ENCODE measurements around the gene EID3.
"Not testable (repeated sequence)": the region's sequence is repeated elsewhere in the genome, so short reads cannot be mapped to it uniquely, and the experiment has no call there.

Gene EID3

GRCh38 chr12:104313568-104314241 lies 10.2 kb downstream of the EID3 start:
- Histone ChIP-seq H3K36me3 (ENCODE audit: control insufficient read depth in 2 of 2, insufficient read depth in 2 of 2, low read length in 2 of 2) (peaks cover 30 to 33% of the 10 kb centered on the region in 2 donors), H3K9me3 (ENCODE audit: control insufficient read depth in 2 of 2, low read length in 2 of 2) (no peaks in the 10 kb centered on the region), H3K27ac (ENCODE audit: low read length) (no peak overlapping the region), H3K4me3 (ENCODE audit: low read length in 2 of 2) (no peak overlapping the region), H3K9ac (ENCODE audit: low read length in 2 of 2) (no peak overlapping the region), H3K4me1 (ENCODE audit: control insufficient read depth, insufficient read depth, low read length) (no peaks in the 10 kb centered on the region), H3K27me3 (ENCODE audit: control insufficient read depth in 1 of 2, insufficient read depth in 2 of 2, low read length in 2 of 2) (no peaks in the 10 kb centered on the region)

GRCh38 chr12:104314242-104314614 lies 10.7 kb downstream of the EID3 start:
- no peak overlapping the region for H3K4me3 ChIP-seq (ENCODE audit: low read length in 2 of 2)
- H3K4me1 ChIP-seq (ENCODE audit: control insufficient read depth, insufficient read depth, low read length): no peaks in the 10 kb centered on the region
- peaks cover 35 to 38% of the 10 kb centered on the region in 2 donors for H3K36me3 ChIP-seq (ENCODE audit: control insufficient read depth in 2 of 2, insufficient read depth in 2 of 2, low read length in 2 of 2)
- no peaks in the 10 kb centered on the region for H3K9me3 ChIP-seq (ENCODE audit: control insufficient read depth in 2 of 2, low read length in 2 of 2)
- no peaks in the 10 kb centered on the region for H3K27me3 ChIP-seq (ENCODE audit: control insufficient read depth in 1 of 2, insufficient read depth in 2 of 2, low read length in 2 of 2)
- H3K27ac ChIP-seq (ENCODE audit: low read length): no peak overlapping the region
- H3K9ac ChIP-seq (ENCODE audit: low read length in 2 of 2): no peak overlapping the region

- Histone ChIP-seq H3K27ac (ENCODE audit: low read length) (no peak overlapping the region), H3K27me3 (ENCODE audit: control insufficient read depth in 1 of 2, insufficient read depth in 2 of 2, low read length in 2 of 2) (no peaks in the 10 kb centered on the region), H3K9me3 (ENCODE audit: control insufficient read depth in 2 of 2, low read length in 2 of 2) (no peaks in the 10 kb centered on the region), H3K4me3 (ENCODE audit: low read length in 2 of 2) (no peak overlapping the region), H3K36me3 (ENCODE audit: control insufficient read depth in 2 of 2, insufficient read depth in 2 of 2, low read length in 2 of 2) (peaks cover 46 to 47% of the 10 kb centered on the region in 2 donors), H3K4me1 (ENCODE audit: control insufficient read depth, insufficient read depth, low read length) (no peaks in the 10 kb centered on the region), H3K9ac (ENCODE audit: low read length in 2 of 2) (no peak overlapping the region)
These were observed 12.0 kb downstream of the EID3 start for GRCh38 chr12:104315326-104316224.

- no peaks in the 10 kb centered on the region for H3K4me1 ChIP-seq (ENCODE audit: control insufficient read depth, insufficient read depth, low read length)
- H3K9me3 ChIP-seq (ENCODE audit: control insufficient read depth in 2 of 2, low read length in 2 of 2): no peaks in the 10 kb centered on the region
- no peak overlapping the region for H3K27ac ChIP-seq (ENCODE audit: low read length)
- H3K4me3 ChIP-seq (ENCODE audit: low read length in 2 of 2): no peak overlapping the region
- no peaks in the 10 kb centered on the region for H3K27me3 ChIP-seq (ENCODE audit: control insufficient read depth in 1 of 2, insufficient read depth in 2 of 2, low read length in 2 of 2)
- H3K9ac ChIP-seq (ENCODE audit: low read length in 2 of 2): no peak overlapping the region
- H3K36me3 ChIP-seq (ENCODE audit: control insufficient read depth in 2 of 2, insufficient read depth in 2 of 2, low read length in 2 of 2): peaks cover 53 to 60% of the 10 kb centered on the region in 2 donors
These were observed 13.4 kb downstream of the EID3 start for GRCh38 chr12:104316936-104317335.

GRCh38 chr12:104317538-104318210 lies 14.1 kb downstream of the EID3 start:
- no peak overlapping the region for H3K9ac ChIP-seq (ENCODE audit: low read length in 2 of 2)
- H3K4me3 ChIP-seq (ENCODE audit: low read length in 2 of 2): no peak overlapping the region
- peaks cover 50 to 57% of the 10 kb centered on the region in 2 donors for H3K36me3 ChIP-seq (ENCODE audit: control insufficient read depth in 2 of 2, insufficient read depth in 2 of 2, low read length in 2 of 2)
- H3K27ac ChIP-seq (ENCODE audit: low read length): no peak overlapping the region
- no peaks in the 10 kb centered on the region for H3K27me3 ChIP-seq (ENCODE audit: control insufficient read depth in 1 of 2, insufficient read depth in 2 of 2, low read length in 2 of 2)
- H3K9me3 ChIP-seq (ENCODE audit: control insufficient read depth in 2 of 2, low read length in 2 of 2): no peaks in the 10 kb centered on the region
- no peaks in the 10 kb centered on the region for H3K4me1 ChIP-seq (ENCODE audit: control insufficient read depth, insufficient read depth, low read length)

GRCh38 chr12:104319028-104319427 lies 15.5 kb downstream of the EID3 start:
- Histone ChIP-seq H3K36me3 (ENCODE audit: control insufficient read depth in 2 of 2, insufficient read depth in 2 of 2, low read length in 2 of 2) (peaks cover 44 to 48% of the 10 kb centered on the region in 2 donors), H3K27ac (ENCODE audit: low read length) (no peak overlapping the region), H3K9ac (ENCODE audit: low read length in 2 of 2) (no peak overlapping the region), H3K27me3 (ENCODE audit: control insufficient read depth in 1 of 2, insufficient read depth in 2 of 2, low read length in 2 of 2) (no peaks in the 10 kb centered on the region), H3K4me1 (ENCODE audit: control insufficient read depth, insufficient read depth, low read length) (no peaks in the 10 kb centered on the region), H3K9me3 (ENCODE audit: control insufficient read depth in 2 of 2, low read length in 2 of 2) (no peaks in the 10 kb centered on the region), H3K4me3 (ENCODE audit: low read length in 2 of 2) (no peak overlapping the region)

- no peaks in the 10 kb centered on the region for H3K9me3 ChIP-seq (ENCODE audit: control insufficient read depth in 2 of 2, low read length in 2 of 2)
- no peaks in the 10 kb centered on the region for H3K4me1 ChIP-seq (ENCODE audit: control insufficient read depth, insufficient read depth, low read length)
- no peak overlapping the region for H3K27ac ChIP-seq (ENCODE audit: low read length)
- H3K4me3 ChIP-seq (ENCODE audit: low read length in 2 of 2): no peak overlapping the region
- no peaks in the 10 kb centered on the region for H3K27me3 ChIP-seq (ENCODE audit: control insufficient read depth in 1 of 2, insufficient read depth in 2 of 2, low read length in 2 of 2)
- peaks cover 40 to 43% of the 10 kb centered on the region in 2 donors for H3K36me3 ChIP-seq (ENCODE audit: control insufficient read depth in 2 of 2, insufficient read depth in 2 of 2, low read length in 2 of 2)
- H3K9ac ChIP-seq (ENCODE audit: low read length in 2 of 2): no peak overlapping the region
These were observed 16.5 kb downstream of the EID3 start for GRCh38 chr12:104319918-104320626.

- no peak overlapping the region for H3K27ac ChIP-seq (ENCODE audit: low read length)
- no peaks in the 10 kb centered on the region for H3K4me1 ChIP-seq (ENCODE audit: control insufficient read depth, insufficient read depth, low read length)
- H3K27me3 ChIP-seq (ENCODE audit: control insufficient read depth in 1 of 2, insufficient read depth in 2 of 2, low read length in 2 of 2): no peaks in the 10 kb centered on the region
- H3K36me3 ChIP-seq (ENCODE audit: control insufficient read depth in 2 of 2, insufficient read depth in 2 of 2, low read length in 2 of 2): peaks cover 41% of the 10 kb centered on the region in 2 donors
- no peaks in the 10 kb centered on the region for H3K9me3 ChIP-seq (ENCODE audit: control insufficient read depth in 2 of 2, low read length in 2 of 2)
- no peak overlapping the region for H3K9ac ChIP-seq (ENCODE audit: low read length in 2 of 2)
- no peak overlapping the region for H3K4me3 ChIP-seq (ENCODE audit: low read length in 2 of 2)
These were observed 17.1 kb downstream of the EID3 start for GRCh38 chr12:104320627-104321024.

GRCh38 chr12:104321949-104322348 lies 18.4 kb downstream of the EID3 start:
- H3K4me3 ChIP-seq (ENCODE audit: low read length in 2 of 2): no peak overlapping the region
- peaks cover 37 to 42% of the 10 kb centered on the region in 2 donors for H3K36me3 ChIP-seq (ENCODE audit: control insufficient read depth in 2 of 2, insufficient read depth in 2 of 2, low read length in 2 of 2)
- no peaks in the 10 kb centered on the region for H3K9me3 ChIP-seq (ENCODE audit: control insufficient read depth in 2 of 2, low read length in 2 of 2)
- H3K9ac ChIP-seq (ENCODE audit: low read length in 2 of 2): no peak overlapping the region
- no peaks in the 10 kb centered on the region for H3K4me1 ChIP-seq (ENCODE audit: control insufficient read depth, insufficient read depth, low read length)
- no peaks in the 10 kb centered on the region for H3K27me3 ChIP-seq (ENCODE audit: control insufficient read depth in 1 of 2, insufficient read depth in 2 of 2, low read length in 2 of 2)
- no peak overlapping the region for H3K27ac ChIP-seq (ENCODE audit: low read length)

GRCh38 chr12:104322533-104322932 lies 19.0 kb downstream of the EID3 start:
- H3K27me3 ChIP-seq (ENCODE audit: control insufficient read depth in 1 of 2, insufficient read depth in 2 of 2, low read length in 2 of 2); H3K4me3 ChIP-seq (ENCODE audit: low read length in 2 of 2); H3K4me1 ChIP-seq (ENCODE audit: control insufficient read depth, insufficient read depth, low read length); H3K9me3 ChIP-seq (ENCODE audit: control insufficient read depth in 2 of 2, low read length in 2 of 2); H3K27ac ChIP-seq (ENCODE audit: low read length); H3K9ac ChIP-seq (ENCODE audit: low read length in 2 of 2): not testable (repeated sequence)
- H3K36me3 ChIP-seq (ENCODE audit: control insufficient read depth in 2 of 2, insufficient read depth in 2 of 2, low read length in 2 of 2): peaks cover 37 to 48% of the 10 kb centered on the region in 2 donors

All from stomach smooth muscle (tissue), 2 donors.